ENCODE results near the gene EFCAB6.

EFCAB6 gene

GRCh38 chr22:43827926-43828724, 16.0 kb upstream of the EFCAB6 start:
- Mint-ChIP-seq H3K4me1 (no peaks in the 10 kb centered on the region), H3K27me3 (peaks cover 26% of the 10 kb centered on the region), H3K4me3 (no peak overlapping the region), H3K9me3 (no peaks in the 10 kb centered on the region), H3K27ac (no peak overlapping the region)
- no peak for DNase-seq
- ATAC-seq, result no peak

- Mint-ChIP-seq H3K27me3 (peaks cover 30% of the 10 kb centered on the region), H3K4me1 (no peaks in the 10 kb centered on the region), H3K27ac (peak overlapping the region in 1 of 2 donors; percentile 8), H3K9me3 (no peaks in the 10 kb centered on the region), H3K4me3 (no peak overlapping the region)
- no peak for ATAC-seq
- no peak for DNase-seq
Measured at GRCh38 chr22:43827003-43827735, 15.1 kb upstream of the EFCAB6 start.

DNA sequence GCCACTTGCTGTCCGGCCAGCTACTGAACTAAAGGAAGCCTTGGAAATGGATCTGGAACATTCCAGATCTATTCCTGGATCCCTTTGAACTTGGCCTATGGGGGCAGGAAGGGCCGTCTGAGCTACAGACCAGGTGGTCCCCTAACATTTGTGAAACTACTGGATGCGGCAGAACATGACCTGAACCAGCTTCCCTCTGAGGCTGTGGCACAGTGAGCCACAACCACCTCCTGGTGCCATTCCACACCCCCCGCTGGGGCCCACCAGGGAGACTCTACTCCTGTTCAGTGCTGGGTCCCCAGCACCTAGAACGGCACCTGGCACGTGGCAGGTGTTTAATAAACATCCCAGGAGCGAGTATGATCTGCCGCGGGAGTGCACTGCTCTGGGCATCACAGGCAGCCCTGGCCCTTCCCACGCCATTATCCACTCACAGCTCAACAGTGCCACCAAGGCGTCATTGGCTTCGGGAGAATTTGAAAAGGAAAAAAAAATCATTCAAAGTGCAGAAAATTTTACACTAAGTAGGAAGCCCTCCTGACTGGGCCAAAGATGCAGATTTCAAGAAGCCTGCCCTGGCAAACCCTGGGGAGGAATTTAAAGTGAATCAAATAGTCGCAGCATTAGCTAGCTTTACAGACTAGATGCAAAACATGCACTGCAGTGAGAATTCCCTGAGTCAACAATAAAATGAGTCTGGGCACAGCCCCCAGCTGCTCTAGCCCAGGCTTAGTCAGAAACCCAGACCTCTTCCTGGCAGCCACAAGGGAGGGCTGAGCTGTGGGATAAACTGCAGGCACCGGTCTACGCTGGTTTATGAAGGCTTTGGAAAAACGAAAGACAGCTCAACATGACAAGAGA, 14.3 kb upstream of the EFCAB6 start:
- DNase-seq (no peak), ATAC-seq (no peak)
- peaks cover 38% of the 10 kb centered on the region for H3K27me3 Mint-ChIP-seq
- no peaks in the 10 kb centered on the region for H3K4me1 Mint-ChIP-seq
- no peak overlapping the region for H3K4me3 Mint-ChIP-seq
- H3K9me3 Mint-ChIP-seq, result no peaks in the 10 kb centered on the region
- no peak overlapping the region for H3K27ac Mint-ChIP-seq

GRCh38 chr22:43825651-43826050, 13.5 kb upstream of the EFCAB6 start:
- H3K9me3 Mint-ChIP-seq, result no peaks in the 10 kb centered on the region
- ATAC-seq (no peak), DNase-seq (no peak)
- no peak overlapping the region for H3K4me3 Mint-ChIP-seq
- peaks cover 45% of the 10 kb centered on the region for H3K27me3 Mint-ChIP-seq
- peak overlapping the region in 1 of 2 donors; percentile 34 for H3K27ac Mint-ChIP-seq
- no peaks in the 10 kb centered on the region for H3K4me1 Mint-ChIP-seq

GRCh38 chr22:43824724-43825420, 12.8 kb upstream of the EFCAB6 start:
- no peak overlapping the region for H3K4me3 Mint-ChIP-seq
- no peaks in the 10 kb centered on the region for H3K9me3 Mint-ChIP-seq
- no peaks in the 10 kb centered on the region for H3K4me1 Mint-ChIP-seq
- peaks cover 47% of the 10 kb centered on the region for H3K27me3 Mint-ChIP-seq
- DNase-seq (no peak), ATAC-seq (no peak)
- peak overlapping the region in 1 of 2 donors; percentile 27 for H3K27ac Mint-ChIP-seq

DNA sequence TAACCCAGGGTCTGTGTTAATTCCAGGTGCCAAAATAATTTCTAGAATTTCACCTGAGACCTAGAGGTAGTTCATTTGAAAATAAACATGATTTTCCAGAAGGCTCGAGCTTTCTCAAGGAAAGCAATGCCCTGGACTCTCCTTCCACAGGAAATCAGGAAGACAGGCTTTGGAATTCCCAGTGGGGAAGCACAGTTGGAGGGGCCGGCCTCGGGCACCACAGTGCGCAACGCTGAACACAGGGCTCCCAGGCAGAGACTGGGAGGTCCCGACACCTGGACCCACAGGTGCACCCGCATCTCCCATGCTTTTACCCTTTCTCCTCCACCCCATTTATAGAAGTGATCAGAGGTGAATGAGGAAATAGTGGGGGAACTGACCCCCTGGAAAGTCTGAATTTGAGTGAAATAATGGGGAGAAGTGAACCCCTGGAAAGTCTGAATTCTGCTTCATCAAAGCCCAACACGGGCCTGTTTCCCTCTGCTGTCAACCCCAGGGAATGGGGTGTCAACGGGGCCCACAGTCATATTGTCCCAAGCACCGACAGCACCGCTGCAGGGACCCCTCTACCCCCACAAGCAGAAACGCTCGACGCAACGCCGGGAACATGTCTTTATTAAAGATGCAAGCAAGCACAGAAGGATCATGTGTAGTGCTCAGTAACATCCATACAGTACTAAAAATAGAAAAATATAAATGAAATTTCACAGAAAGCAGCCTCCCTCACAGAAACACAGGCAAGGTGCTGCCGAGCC, 12.0 kb upstream of the EFCAB6 start:
- no peaks in the 10 kb centered on the region for H3K4me1 Mint-ChIP-seq
- no peak for ATAC-seq
- H3K27me3 Mint-ChIP-seq, result peaks cover 47% of the 10 kb centered on the region
- no peaks in the 10 kb centered on the region for H3K9me3 Mint-ChIP-seq
- no peak for DNase-seq
- H3K27ac Mint-ChIP-seq, result no peak overlapping the region
- no peak overlapping the region for H3K4me3 Mint-ChIP-seq

DNA sequence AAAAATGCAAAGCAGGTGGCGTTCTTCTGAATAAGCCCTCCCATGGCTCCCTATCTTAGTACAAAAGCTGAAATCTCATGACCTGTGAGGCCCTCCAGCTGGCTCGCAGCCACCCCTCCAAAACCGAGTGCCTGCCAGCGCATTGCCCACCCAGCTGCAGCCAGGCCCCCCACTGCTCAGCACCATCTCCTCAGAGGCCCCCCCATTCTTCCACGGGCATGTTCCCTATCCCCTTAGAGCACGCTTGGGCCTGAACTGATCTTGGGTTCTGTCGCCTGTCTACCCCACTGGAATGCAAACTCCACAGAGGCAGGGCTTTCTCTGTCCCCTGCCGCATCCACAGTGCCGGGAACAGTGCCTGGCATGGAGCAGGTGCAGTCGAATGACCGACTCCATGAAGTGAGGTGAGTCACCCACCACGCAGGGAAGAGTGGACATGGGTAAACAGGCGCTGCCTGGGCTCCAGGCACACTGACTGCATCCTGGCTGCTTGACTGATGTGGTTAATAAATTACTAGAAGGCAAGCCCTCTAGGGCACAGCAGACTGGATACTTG, 11.3 kb upstream of the EFCAB6 start:
- no peak for ATAC-seq
- Mint-ChIP-seq H3K4me1 (no peaks in the 10 kb centered on the region), H3K4me3 (no peak overlapping the region), H3K27ac (no peak overlapping the region), H3K9me3 (no peaks in the 10 kb centered on the region), H3K27me3 (peaks cover 47% of the 10 kb centered on the region)
- DNase-seq, result no peak

DNA sequence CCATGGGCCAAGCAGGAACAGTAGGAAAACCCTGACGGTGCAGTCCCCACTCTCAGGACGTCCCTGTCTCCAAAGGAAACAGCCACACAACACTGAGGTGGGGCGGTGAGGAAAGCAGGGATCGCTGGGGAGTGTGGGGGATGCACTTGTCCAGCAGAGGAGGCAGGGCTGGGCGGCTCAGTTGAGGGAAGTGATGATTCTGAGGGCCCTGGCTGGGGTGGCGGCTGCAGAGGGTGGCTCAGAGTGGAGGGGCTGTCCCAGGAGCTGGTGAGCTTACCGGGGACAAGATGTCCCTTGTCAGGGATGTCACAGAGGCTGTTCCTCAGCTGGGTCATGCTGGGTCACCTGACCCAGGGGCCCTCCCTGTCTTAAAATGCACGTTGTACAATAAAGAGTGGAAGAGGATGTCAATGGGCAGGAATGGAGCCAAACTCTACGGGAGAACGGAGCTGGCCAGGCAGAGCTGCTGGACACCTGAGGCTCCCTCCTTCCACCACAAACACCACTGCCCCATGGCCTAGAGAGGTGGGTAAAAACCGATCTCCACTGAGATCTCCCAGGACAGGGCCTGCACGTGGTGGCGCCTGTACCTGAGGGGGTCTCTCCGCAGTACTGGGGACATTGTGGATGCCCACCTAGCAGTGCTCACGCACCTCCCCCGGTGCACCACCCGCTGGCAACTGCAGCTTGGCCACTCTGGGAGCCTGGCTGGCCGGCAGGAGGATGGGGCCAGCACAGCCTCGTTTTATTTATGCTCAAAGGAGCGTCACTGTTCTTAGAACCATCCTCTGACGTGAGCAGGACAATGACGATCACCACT, 9.7 kb upstream of the EFCAB6 start:
- Mint-ChIP-seq H3K4me1 (no peaks in the 10 kb centered on the region), H3K27me3 (peaks cover 47% of the 10 kb centered on the region), H3K9me3 (no peaks in the 10 kb centered on the region), H3K4me3 (no peak overlapping the region), H3K27ac (peak overlapping the region; percentile 63 to 72)
- no peak for DNase-seq
- ATAC-seq, result no peak

GRCh38 chr22:43820651-43821305, 8.7 kb upstream of the EFCAB6 start:
- no peak overlapping the region for H3K4me3 Mint-ChIP-seq
- H3K9me3 Mint-ChIP-seq, result no peaks in the 10 kb centered on the region
- peak overlapping the region in 1 of 2 donors; percentile 63 for H3K27ac Mint-ChIP-seq
- DNase-seq (no peak), ATAC-seq (no peak)
- H3K4me1 Mint-ChIP-seq, result no peaks in the 10 kb centered on the region
- H3K27me3 Mint-ChIP-seq, result peaks cover 47% of the 10 kb centered on the region

DNA sequence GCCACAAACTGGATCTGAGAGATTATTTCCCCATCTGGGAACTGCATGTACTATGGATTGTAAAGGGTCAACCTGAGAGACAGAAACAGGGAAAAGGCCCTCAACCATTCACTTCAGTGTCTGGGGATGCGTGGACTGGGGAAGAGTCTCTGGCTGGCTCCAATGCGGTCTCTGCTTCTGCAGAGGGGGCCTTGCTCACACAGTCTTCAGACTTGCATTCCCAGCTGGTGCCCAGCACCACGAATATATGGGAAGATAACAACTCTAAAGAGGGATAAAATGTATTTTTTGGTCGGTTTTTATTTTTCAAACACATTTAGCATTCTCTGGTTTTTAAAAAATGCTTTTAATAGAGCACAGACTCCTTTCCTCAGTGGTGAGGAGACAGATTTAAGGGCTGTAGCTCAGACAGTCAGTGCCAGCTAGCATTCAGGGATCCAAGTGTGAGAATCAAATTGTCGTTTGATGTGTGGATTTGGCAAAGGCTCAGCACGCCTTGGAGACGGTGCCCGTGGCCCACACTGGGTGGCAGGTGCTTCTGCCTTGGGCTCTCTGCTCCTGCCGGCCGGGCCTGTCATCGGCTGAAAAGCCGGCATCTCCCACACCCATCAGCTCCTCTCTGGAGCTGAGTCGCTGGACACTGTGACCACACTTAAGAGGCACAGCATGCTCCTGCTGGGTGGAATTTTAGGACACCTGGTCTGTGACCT, 8.0 kb upstream of the EFCAB6 start:
- Mint-ChIP-seq H3K4me1 (peaks cover 2% of the 10 kb centered on the region), H3K9me3 (no peaks in the 10 kb centered on the region), H3K27me3 (peaks cover 42% of the 10 kb centered on the region), H3K27ac (no peak overlapping the region), H3K4me3 (no peak overlapping the region)
- DNase-seq (no peak), ATAC-seq (no peak)

- ATAC-seq (no peak), DNase-seq (no peak)
- H3K27me3 Mint-ChIP-seq, result peaks cover 36% of the 10 kb centered on the region
- peaks cover 8% of the 10 kb centered on the region for H3K4me1 Mint-ChIP-seq
- peak overlapping the region in 1 of 2 donors; percentile 18 for H3K4me3 Mint-ChIP-seq
- H3K27ac Mint-ChIP-seq, result no peak overlapping the region
- H3K9me3 Mint-ChIP-seq, result no peaks in the 10 kb centered on the region
Measured at GRCh38 chr22:43819421-43819921, 7.4 kb upstream of the EFCAB6 start.

GRCh38 chr22:43818981-43819380, 6.9 kb upstream of the EFCAB6 start:
- Mint-ChIP-seq H3K4me1 (peaks cover 13% of the 10 kb centered on the region), H3K4me3 (no peak overlapping the region), H3K27me3 (peaks cover 32% of the 10 kb centered on the region), H3K27ac (no peak overlapping the region), H3K9me3 (no peaks in the 10 kb centered on the region)
- no peak for DNase-seq
- ATAC-seq, result no peak

DNA sequence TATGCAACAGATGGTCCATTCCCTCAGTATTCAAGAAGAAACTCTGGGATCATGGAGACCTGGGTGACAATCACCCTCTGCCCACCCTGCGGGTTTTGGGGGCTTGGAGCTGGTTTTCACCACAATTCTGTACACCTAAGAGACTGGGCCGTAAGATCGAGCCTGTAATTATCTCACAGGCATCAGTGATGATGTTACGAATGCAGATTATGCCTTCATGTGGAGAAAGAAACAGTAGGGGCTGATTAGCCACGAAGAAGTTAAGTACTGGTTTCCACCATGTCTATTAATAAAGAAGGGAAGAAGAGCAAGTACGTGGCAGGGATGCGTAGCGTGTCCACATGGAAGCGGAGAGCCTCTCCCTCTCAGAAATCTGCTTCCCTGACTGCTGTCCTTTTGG, 5.3 kb upstream of the EFCAB6 start:
- H3K27ac Mint-ChIP-seq, result no peak overlapping the region
- H3K4me3 Mint-ChIP-seq, result no peak overlapping the region
- H3K9me3 Mint-ChIP-seq, result no peaks in the 10 kb centered on the region
- ATAC-seq, result no peak
- H3K4me1 Mint-ChIP-seq, result peaks cover 22% of the 10 kb centered on the region
- DNase-seq, result no peak
- H3K27me3 Mint-ChIP-seq, result peaks cover 19% of the 10 kb centered on the region
